ENCODE results near the gene RSRC1.

- TF ChIP-seq CTCF (IDR thresholded peaks at IDR 0.05) (no peak), POLR2A (IDR thresholded peaks at IDR 0.05) (no peak)
These were observed 409.9 kb downstream of the RSRC1 start for GRCh38 chr3:158519776-158520175.
